Lower leg skin (tissue), 3 donors: ENCODE data around the gene PDLIM5.

Experiments used
- POLR2A ChIP-seq, 2 donors: fragments of 450-650 bp; IDR thresholded peaks; one replicate each; pipeline ENCODE4 v1.6.1; 2016 to 2017; ENCODE audit warnings: antibody characterized with exemption in 2 of 2, mild to moderate bottlenecking in 1 of 2, moderate library complexity in 1 of 2
- TF ChIP-seq, protein P1 (sequence below), 3 donors: fragments of 450-650 bp; IDR thresholded peaks; one replicate each; pipeline ENCODE4 v1.5.1; 2016; ENCODE audit warnings: antibody characterized with exemption in 3 of 3, mild to moderate bottlenecking in 3 of 3, moderate library complexity in 2 of 3

DNA sequence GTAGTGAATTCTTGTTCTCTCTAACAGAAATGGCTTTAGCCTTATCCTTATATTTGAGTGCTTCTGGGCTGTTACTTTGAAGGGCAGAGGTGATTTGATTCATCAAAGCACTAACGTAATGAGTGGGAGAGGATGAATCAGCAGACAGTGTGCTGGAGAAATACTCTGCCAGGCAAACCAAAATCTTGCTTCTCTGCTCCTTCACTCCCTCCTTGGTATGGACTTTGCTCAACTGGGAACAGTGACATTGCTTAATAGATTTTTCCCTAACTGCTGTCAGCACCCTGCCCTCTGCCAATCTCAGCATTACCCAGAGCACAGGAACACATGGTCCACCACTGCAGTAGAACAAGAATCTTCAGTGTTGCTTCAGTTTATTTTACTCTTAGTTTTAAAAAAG lies 56.0 kb downstream of the PDLIM5 start:
- TF ChIP-seq, protein P1, sequence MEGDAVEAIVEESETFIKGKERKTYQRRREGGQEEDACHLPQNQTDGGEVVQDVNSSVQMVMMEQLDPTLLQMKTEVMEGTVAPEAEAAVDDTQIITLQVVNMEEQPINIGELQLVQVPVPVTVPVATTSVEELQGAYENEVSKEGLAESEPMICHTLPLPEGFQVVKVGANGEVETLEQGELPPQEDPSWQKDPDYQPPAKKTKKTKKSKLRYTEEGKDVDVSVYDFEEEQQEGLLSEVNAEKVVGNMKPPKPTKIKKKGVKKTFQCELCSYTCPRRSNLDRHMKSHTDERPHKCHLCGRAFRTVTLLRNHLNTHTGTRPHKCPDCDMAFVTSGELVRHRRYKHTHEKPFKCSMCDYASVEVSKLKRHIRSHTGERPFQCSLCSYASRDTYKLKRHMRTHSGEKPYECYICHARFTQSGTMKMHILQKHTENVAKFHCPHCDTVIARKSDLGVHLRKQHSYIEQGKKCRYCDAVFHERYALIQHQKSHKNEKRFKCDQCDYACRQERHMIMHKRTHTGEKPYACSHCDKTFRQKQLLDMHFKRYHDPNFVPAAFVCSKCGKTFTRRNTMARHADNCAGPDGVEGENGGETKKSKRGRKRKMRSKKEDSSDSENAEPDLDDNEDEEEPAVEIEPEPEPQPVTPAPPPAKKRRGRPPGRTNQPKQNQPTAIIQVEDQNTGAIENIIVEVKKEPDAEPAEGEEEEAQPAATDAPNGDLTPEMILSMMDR (IDR thresholded peaks at IDR 0.05), result no peak
- TF ChIP-seq POLR2A (IDR thresholded peaks at IDR 0.05), result no peak
